ENCODE measurements around the gene WDR7.

- TF ChIP-seq SP1 (IDR thresholded peaks at IDR 0.05) (no peak), HDGF (IDR thresholded peaks at IDR 0.05; ENCODE audit: borderline replicate concordance) (no peak), FOXM1 (IDR thresholded peaks at IDR 0.05; ENCODE audit: borderline replicate concordance) (no peak), ARNT (IDR thresholded peaks at IDR 0.05) (no peak), FOXK2 (IDR thresholded peaks at IDR 0.05) (no peak), SUZ12 (IDR thresholded peaks at IDR 0.05) (no peak), BHLHE40 (IDR thresholded peaks at IDR 0.05; ENCODE audit: borderline replicate concordance) (no peak), ELF4 (IDR thresholded peaks at IDR 0.05) (no peak), CTBP1 (IDR thresholded peaks at IDR 0.05; ENCODE audit: borderline replicate concordance) (no peak), NFRKB (IDR thresholded peaks at IDR 0.05) (no peak), FOXA1 (IDR thresholded peaks at IDR 0.05) (no peak), ZNF384 (IDR thresholded peaks at IDR 0.05) (no peak), LEF1 (IDR thresholded peaks at IDR 0.05; ENCODE audit: borderline replicate concordance) (no peak), PKNOX1 (IDR thresholded peaks at IDR 0.05) (no peak)
Observed at GRCh38 chr18:56643381-56643780, 7.8 kb upstream of the WDR7 start.
